NCI-H2107 treated with DMSO at 0.1 percent for 48 hours (cell line): ENCODE data around the gene AP1B1.

Source experiments
- DNase-seq: peaks from one replicate; lab custom pipeline; 2025; ENCODE audit not compliant: unreplicated experiment; lab: John Stamatoyannopoulos, UW

The AP1B1 gene

DNA sequence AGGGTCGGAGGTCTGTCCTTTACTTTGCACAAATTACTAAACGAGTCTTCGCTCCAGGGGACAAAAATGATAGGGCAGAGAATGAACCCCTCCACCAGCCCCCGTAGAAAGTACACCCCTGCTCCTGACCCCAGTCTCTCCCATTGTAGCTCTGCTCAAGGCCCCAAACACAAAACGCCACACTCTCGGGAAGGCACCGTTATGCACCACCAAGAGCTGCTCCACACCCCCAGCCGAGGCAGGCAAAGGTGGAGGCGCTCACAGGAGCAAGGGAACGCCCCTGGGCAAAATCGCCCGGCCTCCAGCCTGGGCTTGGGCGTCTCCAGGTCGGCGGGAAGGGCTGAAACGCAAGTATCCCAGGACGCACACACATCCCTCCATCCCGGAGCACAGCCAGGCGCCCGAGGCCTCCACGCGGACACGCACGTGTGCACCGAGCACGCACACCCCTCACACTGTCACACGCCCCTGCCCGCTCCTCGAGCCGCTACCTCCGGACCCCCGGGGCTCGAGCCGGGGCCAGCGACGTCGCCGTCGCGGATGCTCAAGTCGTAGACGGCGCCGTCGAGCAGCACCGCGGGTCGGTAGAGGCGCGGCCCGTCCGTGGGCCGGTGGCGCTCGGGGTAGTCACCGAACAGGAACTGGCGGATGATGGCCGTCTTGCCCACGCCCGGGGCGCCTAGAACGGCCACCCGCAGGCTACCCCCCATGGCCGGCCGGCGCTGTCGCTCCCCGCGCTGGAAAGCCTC, 73.7 kb downstream of the AP1B1 start:
- no peak for DNase-seq

DNA sequence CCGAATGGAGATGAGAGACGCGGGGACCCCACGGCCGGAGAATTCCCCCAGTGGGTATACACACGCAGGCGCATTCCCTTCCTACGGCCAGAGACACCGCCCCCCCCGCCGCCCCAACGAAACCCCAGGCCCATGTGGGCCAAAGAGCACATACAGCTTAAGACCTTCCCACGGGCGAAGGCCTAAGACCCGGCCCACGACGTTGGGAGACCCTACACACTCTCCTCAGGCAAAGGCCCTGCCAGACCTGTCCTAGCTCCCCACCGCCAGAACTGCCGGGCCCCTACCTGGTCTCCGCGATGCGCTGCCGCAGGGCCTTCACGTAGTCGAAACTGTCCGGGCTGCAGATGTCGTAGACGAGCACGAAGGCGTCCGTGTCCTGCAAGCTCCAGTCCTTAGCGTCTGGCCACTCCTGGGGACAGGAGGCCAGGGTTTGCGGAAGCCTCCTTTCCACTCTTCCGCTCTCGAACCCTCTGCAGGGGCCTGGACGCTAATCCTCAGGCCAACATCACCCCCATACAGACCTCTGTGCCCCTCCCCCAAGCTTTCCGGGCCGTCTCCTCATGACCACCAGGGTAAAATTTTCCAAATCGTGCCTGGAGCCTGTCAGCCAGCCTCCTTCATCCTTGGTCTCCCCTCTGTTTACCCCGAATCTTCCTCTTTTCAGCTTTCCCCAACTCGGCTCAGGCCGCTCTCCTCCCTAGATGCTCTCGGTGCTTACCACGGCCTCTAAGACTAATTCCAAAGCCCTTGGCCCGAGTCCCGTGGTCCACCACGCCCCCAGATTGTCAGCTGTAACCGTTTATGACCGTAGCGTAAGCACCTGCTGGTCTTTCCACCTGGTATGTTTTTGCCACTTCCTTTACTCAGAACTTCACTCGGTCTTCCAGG, 74.5 kb downstream of the AP1B1 start:
- no peak for DNase-seq

DNA sequence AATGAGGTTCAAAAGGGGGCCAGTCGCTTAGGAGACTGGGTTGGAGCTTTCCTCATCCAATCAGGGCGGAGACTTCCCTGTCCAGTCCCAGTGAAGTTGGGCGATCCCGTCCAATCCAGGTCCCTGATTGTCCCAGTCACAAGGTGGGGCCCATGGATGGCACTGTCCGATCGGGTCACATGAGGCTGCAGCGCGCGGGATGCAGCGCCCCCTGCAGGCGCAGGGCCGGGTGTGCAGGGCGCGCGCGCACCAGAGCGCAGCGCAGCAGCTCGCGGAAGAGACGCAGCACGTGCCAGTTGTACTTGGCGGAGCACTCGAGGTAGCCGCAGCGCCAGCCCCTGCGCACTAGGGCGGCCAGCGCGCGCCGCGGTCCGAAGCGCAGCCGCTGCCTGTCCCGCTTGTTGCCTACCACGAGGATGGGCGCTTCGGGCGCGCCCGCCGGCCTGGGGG, 75.2 kb downstream of the AP1B1 start:
- DNase-seq, result no peak

DNA sequence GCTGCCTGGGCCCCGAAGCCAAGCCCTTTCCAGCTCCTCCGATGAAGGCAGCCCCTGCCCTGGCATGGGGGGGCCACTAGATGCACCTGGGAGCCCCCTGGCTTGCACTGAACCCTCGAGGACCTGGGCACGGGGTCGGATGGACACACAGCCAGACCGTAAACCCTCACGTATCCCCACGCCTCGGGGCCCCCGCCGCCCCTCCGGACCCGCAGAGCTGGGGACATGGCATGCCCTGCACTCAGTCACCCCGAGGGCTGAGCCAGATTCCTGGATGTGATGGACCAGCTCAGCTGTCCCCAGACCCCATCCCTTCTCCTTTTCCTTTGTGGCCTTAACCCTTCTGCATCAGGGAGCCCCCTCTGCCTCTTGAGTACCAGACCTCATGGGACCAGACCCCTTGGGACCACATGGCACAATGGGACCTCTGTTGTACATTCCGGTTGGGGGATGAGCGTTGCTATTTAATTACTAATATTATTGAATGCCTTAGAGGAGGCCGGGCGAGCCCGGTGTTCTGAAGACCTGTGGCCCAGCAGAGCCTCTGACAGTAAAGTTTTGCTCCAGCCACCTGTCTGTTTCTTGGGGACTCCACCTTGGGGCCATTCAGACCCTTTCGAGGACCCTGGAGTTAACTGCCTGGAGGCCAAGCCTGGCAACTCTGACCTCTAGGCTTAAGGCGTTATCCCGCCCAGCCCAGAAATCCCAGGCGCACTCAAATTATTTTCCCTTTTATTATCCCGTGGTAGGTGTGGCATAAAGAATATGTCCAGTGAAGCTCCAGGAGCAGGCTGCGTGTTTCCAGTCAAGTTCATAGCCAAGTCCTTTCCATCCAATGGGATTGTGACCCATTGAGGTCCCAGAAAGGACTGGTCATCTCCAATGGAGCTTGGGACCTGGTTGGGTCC, 75.9 kb downstream of the AP1B1 start:
- no peak for DNase-seq

DNA sequence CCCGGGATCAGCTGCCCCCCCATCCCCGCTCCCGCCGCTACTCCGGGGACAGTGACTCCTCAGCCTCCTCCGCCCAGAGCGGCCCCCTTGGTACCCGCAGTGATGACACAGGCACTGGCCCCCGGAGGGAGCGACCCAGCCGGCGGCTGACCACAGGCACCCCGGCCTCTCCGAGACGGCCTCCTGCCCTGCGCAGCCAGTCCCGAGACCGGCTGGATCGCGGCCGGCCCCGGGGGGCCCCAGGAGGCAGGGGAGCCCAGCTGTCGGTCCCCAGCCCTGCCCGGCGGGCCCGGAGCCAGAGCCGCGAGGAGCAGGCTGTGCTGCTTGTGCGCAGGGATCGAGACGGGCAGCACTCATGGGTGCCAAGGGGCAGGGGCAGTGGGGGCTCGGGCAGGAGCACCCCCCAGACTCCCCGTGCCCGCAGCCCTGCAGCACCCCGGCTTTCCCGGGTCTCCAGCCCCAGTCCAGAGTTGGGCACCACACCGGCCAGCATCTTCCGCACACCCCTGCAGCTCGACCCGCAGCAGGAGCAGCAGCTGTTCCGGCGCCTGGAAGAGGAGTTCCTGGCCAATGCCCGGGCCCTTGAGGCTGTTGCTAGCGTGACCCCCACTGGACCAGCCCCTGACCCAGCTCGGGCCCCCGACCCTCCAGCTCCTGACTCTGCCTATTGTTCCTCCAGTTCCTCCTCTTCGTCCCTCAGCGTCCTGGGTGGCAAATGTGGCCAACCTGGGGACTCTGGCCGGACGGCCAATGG, 76.7 kb downstream of the AP1B1 start:
- DNase-seq, result no peak

DNA sequence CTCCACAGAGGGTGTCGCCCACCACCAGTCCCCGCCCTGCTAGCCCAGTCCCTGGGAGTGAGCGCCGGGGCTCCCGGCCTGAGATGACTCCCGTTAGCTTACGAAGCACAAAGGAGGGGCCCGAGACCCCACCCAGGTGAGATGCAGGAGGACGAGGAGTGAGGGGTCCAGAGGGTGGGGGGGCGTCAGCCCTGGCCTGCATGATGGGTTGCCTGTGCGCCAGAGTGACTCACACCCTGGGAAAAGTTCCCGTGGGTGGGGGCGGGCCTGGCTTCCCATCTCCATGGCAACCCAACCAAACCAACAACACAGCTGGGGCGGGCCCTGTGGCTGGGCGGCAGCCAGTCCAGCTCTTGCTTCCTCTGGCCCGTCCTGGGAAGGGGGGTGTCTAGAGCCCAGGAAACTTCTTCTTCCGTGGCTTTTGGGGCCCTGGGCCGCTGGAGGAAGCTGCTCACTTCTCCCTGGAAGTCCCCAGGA, 77.5 kb downstream of the AP1B1 start:
- no peak for DNase-seq

DNA sequence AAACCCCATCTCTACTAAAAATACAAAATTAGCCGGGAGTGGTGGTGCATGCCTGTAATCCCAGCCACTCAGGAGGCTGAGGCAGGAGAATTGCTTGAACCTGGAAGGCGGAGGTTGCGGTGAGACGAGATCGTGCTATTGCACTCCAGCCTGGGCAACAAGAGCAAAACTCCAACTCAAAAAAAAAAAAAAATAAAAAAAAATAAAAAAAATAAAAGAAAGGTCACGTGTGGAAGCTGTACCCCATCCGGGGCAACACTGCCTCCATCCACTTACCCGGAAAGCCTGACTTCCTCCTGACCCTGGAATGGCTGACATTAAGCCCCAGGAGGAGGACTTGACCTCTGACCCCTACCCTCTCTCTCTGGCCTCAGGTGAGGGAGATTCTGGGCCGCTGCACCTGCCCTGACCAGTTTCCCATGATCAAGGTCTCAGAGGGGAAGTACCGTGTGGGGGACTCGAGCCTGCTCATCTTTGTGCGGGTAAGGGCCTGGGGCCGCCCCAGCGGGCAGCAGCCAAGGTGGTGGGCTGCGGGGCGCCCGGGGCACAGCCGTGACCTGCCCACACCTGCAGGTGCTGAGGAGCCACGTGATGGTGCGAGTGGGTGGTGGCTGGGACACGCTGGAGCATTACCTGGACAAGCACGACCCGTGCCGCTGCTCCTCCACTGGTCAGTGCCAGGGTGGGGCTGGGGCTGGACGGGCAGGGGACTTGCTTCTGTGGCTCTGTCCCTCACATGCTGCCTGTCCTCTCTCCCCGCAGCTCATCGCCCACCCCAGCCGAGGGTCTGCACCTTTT, 78.1 kb downstream of the AP1B1 start:
- no peak for DNase-seq

DNA sequence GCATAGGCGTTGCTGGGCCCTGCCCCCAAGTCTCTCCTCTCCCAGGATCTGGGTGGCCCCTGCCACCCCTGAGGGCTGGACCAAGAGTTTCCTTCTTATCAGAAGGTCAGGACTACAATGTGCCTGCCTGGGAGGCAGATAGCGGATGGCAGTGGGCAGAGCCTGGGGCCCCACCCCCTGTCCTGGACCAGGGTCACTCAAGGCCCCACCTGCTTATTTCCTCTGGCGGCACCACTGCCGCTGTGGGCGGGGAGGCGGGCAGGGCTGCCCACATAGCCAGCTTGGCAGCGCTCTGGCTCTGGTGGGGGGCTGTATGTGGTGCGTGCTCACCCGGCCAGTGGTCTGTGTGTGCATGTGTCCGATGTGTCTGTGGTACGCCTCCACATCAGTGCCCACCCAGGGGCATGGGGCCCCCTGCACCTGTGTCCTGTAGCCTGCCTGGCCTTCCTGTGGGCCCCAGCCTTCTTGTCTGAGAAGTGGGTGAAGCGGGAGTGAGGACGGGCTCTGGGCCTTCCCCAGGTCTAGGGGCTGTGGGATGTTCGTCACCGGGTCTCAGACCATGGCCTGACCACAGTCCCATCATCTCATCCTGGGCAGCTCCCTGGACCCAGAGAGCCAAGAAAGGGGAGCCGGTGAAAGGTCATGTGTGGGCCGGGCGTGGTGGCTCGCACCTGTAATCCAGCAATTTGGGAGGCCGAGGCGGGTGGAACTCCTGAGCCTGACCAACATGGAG, 78.9 kb downstream of the AP1B1 start:
- DNase-seq, result no peak

DNA sequence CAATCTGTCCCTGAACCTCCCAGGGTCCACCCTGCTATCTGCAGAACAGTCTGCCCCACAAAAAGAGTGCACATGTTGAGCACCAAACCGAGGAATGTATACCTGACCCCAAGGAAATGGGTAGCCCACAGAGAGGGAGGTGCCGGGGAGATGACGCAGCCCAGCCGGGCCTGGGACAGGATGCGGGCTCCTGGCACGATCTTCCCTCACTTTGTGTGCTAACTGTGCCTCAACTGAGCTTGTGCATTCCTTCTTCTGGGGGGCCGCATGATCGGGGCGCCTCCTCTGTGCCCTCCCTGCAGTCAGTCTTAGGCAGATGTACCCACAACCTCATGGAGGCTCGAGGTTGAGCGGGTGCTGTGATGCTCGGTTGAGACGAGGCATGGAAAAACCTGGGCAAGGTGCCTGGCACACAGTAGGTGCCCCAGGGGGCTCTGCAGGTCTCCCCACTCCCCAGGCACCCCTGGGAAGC, 79.5 kb downstream of the AP1B1 start:
- no peak for DNase-seq

DNA sequence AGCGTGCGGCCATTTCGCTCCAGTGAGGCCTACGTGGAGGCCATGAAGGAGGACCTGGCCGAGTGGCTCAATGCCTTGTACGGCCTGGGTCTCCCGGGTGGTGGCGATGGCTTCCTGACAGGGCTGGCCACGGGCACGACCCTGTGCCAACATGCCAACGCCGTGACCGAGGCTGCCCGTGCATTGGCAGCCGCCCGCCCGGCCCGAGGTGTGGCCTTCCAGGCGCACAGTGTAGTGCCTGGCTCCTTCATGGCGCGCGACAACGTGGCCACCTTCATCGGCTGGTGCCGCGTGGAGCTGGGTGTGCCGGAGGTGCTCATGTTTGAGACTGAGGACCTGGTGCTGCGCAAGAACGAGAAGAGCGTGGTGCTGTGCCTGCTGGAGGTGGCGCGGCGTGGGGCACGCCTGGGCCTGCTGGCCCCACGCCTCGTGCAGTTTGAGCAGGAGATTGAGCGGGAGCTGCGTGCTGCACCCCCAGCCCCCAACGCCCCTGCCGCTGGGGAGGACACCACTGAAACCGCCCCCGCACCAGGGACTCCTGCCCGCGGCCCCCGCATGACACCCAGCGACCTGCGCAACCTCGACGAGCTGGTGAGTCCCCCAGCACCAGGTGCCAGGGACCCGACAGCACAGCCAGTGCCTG, 80.1 kb downstream of the AP1B1 start:
- DNase-seq, result no peak

DNA sequence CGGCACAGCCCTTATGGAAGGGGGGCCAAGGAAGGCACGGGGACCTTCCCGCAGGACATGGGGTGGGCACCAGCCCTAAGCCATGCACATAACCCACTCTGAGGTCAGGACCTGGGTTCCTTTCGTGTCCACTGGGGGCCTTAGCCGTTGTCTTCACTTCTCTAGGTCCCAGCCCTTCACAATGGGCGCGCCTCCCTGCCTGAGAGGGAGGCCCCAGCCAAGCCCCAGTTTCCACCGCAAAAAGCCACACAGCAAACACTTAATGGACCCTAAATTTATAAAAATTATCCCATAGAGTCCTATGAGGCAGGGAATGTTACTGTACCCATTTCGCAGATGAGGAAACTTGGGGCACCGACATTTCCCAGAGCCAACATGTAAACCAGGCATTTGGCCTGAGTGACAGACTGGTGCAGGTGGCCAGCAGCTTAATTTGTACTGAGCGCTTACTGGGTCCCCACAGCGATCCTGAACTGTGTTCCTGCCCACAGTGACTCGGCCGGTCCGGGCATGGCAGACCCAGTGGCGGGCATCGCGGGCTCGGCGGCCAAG, 80.7 kb downstream of the AP1B1 start:
- DNase-seq, result no peak

DNA sequence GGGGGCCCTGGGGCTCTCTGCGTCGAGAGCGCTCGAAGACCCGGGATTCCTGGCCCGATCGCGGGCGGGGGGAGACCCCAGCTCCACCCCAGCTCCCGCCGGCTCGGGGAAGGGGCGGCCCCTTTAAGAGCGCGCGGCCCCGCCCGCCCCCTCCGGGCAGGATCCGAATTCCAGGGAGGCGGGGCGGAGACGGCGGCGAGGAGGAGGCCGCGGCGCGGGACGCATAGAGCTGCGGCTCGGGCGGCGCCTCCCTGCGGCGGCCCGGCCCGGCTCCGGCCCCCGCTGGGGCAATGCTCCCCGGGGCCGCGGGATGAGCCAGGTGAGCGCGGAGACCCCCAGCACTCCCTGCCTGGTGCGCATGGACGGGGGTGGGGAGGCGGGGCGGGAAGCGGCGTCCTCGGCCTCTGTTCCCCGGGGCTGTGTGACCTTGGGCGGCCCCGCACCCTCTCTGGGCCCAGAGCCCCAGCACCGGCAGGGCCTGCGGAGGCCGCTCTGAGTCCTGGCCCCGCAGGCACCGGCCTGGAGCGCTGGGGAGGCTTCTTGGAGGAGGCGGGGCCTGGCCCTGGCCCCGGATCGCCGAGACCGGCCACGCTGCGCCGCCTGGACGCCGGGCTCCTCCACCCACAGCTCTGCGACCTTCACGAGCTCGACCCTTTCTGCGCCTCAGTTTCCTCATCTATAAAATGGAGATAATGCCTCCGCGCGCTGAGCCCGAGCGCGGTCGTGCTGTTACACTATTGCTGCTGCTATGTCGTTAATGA, 81.4 kb downstream of the AP1B1 start:
- DNase-seq, result no peak

DNA sequence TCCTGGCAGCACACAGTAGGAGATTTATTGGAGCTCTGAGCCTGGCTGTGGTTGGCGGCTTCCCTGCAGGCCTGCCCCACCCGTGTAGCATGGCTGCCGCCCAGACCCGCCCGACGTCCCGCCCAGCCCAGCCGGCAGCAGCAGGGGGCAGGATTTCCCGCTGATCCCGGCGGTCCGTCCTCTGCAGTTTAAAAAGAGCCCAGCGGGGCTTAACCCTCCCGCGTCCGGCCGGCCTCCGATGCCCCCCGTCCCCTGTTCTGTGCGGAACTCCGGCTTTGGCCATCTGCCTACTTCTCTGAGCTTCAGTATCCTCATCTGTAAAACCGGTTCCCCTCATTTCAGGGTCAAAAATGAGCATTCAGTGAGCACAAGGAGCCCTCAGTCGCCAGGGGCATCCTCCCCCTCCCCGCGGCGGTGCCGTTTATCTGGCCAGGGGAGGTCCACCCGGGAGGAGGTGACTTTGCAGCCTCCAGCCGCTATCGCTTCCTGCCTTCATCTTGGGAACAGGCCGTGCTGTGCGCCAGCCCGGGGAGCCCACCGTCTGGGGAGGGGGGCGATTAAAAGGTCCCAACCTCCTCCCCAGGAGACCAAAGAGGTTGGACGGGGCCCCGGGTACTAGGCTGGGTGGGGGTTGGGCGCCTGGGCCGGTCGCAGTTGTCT, 82.1 kb downstream of the AP1B1 start, which contains the start of gene GAS2L1:
Gene GAS2L1, plus strand, starts transcription at position 476 of the 660 bp plus-strand sequence. CDS start 1,456 bp downstream, outside the sequence.
- no peak for DNase-seq

DNA sequence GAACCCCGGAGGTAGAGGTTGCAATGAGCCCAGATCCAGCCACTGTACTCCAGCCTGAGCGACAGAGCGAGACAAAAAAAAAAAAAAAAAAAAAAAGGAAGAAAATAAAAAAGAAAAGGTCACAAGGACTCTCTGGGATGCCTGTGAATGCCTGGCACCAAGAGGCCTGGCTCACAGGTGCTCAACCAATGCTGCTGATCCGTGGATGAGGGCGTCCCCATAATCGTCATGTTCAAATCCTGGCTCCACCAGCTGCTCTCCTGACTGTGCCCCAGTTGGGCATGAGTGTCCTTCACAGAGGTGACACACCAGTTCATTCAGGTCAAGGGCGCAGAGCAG, 82.6 kb downstream of the AP1B1 start:
- DNase-seq, result no peak

DNA sequence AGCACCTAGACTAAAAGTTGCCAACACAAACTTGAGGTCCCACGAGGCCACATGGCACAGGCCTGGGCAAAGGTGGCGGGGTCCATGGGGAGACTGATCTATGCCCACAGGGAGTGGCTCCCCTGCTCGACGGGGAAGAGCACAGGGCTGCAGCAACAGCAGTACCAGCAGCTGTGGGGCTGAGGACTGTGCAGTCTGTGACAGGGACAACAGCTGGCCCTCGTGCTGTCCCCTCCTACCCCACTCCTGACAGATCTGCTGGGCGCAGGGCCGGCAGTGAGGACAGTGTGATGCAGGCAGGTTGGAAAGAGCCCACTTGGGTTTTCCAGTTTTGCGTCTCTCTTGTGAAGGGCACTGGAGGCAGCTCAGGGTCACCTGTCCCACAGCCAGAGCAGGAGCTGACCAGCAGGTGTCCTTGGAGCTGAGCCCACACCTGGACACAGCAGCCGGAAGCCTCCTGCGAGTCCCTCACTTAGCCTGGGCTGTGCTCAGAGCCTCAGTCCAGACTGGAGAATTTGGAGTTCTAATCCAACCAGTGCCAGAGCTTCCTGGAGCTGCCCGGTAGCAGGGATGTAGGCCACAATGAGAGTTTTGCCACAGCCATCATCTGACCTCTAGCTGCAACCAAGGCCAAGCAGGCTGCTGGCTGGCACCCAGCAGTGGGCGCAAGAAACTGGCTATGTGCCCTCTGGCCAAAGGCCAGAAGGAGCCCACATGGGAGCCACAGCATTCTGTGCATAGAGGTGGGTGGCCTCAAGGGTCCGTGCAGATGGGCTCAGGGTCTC, 85.5 kb downstream of the AP1B1 start:
- DNase-seq, result no peak

DNA sequence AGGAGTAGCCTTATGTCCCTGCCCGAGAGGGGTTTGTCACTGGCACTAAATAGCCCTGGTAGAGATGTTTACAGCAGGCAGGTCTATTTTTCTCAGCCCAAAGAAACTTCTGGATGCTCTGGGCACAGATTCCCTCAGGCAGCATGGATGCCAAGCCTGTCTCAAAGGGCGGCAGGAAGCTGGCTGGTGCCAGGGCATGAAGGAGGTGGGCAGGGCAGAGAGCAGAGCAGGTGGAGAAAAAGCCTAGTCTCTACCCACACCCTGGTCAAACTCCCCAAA, 86.0 kb downstream of the AP1B1 start:
- no peak for DNase-seq
